ENCODE measurements around the gene XRN2.

Gene XRN2

GRCh38 chr20:21303061-21303871 is at the start of gene XRN2:
Gene XRN2 (plus strand): TSS chr20:21303331. CDS start chr20:21303399, 68 bp downstream.
- DNase-seq (ENCODE audit: low read depth): peak; percentile 92

GRCh38 chr20:21257192-21257591 is 45.9 kb upstream of the XRN2 start:
- DNase-seq (ENCODE audit: low read depth): no peak

GRCh38 chr20:21258411-21258810 is 44.7 kb upstream of the XRN2 start:
- no peak for DNase-seq (ENCODE audit: low read depth)

GRCh38 chr20:21259346-21259745 is 43.8 kb upstream of the XRN2 start:
- no peak for DNase-seq (ENCODE audit: low read depth)

- DNase-seq (ENCODE audit: low read depth): no peak
Measured at GRCh38 chr20:21262812-21263211, 40.3 kb upstream of the XRN2 start.

- no peak for DNase-seq (ENCODE audit: low read depth)
Measured at GRCh38 chr20:21265261-21266190, 37.6 kb upstream of the XRN2 start.

- no peak for DNase-seq (ENCODE audit: low read depth)
Measured at GRCh38 chr20:21266191-21266536, 37.0 kb upstream of the XRN2 start.

GRCh38 chr20:21269772-21270171 is 33.4 kb upstream of the XRN2 start:
- no peak for DNase-seq (ENCODE audit: low read depth)

- DNase-seq (ENCODE audit: low read depth): no peak
Measured at GRCh38 chr20:21270806-21271205, 32.3 kb upstream of the XRN2 start.

GRCh38 chr20:21272279-21272678 is 30.9 kb upstream of the XRN2 start:
- no peak for DNase-seq (ENCODE audit: low read depth)

- no peak for DNase-seq (ENCODE audit: low read depth)
Measured at GRCh38 chr20:21272679-21273078, 30.5 kb upstream of the XRN2 start.

- no peak for DNase-seq (ENCODE audit: low read depth)
Measured at GRCh38 chr20:21273755-21274386, 29.3 kb upstream of the XRN2 start.

- DNase-seq (ENCODE audit: low read depth): no peak
Measured at GRCh38 chr20:21278829-21279228, 24.3 kb upstream of the XRN2 start.

- DNase-seq (ENCODE audit: low read depth): no peak
Measured at GRCh38 chr20:21279706-21280521, 23.2 kb upstream of the XRN2 start.

- DNase-seq (ENCODE audit: low read depth): no peak
Measured at GRCh38 chr20:21280522-21281016, 22.6 kb upstream of the XRN2 start.

- DNase-seq (ENCODE audit: low read depth): no peak
Measured at GRCh38 chr20:21286775-21287174, 16.4 kb upstream of the XRN2 start.

- no peak for DNase-seq (ENCODE audit: low read depth)
Measured at GRCh38 chr20:21288587-21289370, 14.4 kb upstream of the XRN2 start.

- no peak for DNase-seq (ENCODE audit: low read depth)
Measured at GRCh38 chr20:21289651-21290050, 13.5 kb upstream of the XRN2 start.

- no peak for DNase-seq (ENCODE audit: low read depth)
Measured at GRCh38 chr20:21291026-21291425, 12.1 kb upstream of the XRN2 start.

GRCh38 chr20:21294755-21295154 is 8.4 kb upstream of the XRN2 start:
- no peak for DNase-seq (ENCODE audit: low read depth)
